Hematopoietic multipotent progenitor cell treated with erythropoietin and hydrocortisone succinate and interleukin-3 and kit ligand, for 4 days (in vitro differentiated cells): ENCODE data around the gene PODXL.
"Not testable (repeated sequence)": the region's sequence is repeated elsewhere in the genome, so short reads cannot be mapped to it uniquely, and the experiment has no call there.

Source experiments
- DNase-seq: peaks from one replicate; pipeline ENCODE4 v3.0.0-alpha.2; 2015

Gene PODXL

GRCh38 chr7:131508754-131509486, 47.5 kb downstream of the PODXL start:
- DNase-seq, result no peak

DNA sequence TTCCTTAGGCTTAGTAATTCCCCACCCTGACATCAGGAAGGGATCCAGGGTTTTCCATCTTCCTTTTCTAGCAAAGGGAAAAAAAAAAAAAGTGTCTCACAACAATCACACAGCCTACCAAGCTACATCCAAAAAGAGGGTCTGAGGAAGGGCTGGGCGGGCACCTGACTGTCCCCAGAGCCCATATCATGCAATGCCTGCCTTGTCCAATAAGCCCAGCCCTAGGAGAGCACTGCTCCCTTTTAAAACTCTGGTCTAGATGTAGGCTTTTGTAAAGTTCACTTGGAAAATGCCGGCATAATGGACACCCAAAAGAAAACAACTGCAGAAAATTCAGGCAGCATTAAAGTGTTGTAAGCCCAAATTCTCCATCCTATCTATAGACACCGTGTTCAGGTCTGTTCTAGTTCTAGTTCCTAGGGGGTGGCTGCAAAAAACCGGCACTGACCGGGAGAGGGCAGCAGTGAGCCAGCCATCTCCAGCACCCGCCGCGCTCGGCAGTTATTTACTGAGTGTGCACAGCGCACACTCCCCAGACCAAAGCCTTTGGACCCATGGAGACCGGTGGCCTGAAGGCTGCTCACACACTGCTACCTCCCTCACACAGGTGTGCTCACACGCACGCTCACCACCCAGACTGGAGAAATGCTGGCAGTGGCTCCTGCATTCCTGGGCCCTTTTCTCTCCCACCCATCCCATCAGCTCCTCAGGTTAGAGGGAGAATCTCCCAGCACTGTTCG, 48.7 kb downstream of the PODXL start:
- DNase-seq, result peak; percentile 86

GRCh38 chr7:131506597-131506996, 49.8 kb downstream of the PODXL start:
- no peak for DNase-seq

DNA sequence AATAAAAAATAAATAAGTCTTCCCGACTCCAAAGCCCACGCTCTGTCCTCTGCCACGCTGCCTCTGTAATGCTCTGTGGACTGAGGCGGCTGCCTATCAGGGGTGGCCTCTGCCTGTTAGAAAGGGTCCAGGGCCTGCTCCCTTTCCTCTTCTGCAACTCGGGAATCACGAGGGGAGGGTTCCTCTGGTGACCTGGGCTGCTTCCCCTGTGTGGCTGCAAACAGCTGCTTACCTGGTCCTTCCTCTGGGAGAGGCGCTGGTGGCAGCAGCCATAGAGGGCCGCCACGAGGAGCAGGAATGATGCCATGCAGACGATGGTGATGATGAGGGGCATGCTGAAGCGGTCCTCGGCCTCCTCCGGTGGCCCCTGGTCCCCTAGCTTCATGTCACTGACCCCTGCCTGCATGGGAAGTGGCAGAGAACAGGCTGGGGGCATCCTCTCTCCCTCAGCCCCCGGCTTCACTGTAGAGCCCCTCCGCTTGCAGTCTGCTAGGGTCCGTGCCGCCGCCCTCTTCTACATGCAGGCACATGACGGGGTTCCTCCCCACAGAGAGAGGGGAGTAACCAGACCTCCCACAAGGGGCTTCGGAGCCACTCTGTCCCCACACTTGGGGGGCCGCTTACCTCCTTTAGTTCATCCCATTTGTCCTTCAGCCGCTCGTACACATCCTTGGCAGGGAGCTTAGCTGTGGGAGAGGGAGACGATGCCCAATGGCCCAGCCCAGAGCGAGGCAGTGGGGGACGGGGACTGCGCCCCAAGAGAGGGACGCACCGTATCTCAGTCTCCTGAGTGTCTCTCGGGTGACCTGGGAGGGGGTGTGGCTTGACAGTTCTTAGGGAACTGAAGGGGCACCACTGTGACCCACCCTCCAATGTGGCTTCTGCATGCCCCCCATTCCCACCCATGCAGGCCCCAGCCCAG, 50.5 kb downstream of the PODXL start:
- DNase-seq, result no peak

DNA sequence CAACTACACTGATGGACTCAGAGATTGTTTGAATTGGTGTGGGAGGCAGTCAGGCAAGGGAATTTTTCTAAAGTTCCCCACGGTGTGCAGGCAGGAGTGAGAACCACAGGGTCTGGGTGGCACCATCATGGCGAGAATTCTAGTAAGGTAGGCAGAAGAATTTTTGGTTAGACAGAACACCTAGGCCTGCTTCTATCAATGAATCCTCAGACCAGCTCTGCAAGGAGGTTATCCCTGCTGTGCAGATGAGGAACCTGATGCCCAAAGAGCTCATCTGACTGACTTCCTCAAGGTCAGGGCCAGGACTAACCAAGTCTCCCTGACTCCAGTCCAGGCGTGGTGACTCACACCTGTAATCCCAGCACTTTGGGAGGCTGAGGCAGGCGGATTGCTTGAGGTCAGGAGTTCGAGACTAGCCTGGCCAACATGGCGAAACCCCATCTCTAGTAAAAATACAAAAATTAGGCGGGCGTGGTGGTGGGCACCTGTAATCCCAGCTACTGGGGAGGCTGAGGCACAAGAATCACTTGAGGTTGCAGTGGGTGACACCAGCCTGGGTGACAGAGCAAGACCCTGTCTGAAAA, 51.3 kb downstream of the PODXL start:
- DNase-seq, result not testable (repeated sequence)

DNA sequence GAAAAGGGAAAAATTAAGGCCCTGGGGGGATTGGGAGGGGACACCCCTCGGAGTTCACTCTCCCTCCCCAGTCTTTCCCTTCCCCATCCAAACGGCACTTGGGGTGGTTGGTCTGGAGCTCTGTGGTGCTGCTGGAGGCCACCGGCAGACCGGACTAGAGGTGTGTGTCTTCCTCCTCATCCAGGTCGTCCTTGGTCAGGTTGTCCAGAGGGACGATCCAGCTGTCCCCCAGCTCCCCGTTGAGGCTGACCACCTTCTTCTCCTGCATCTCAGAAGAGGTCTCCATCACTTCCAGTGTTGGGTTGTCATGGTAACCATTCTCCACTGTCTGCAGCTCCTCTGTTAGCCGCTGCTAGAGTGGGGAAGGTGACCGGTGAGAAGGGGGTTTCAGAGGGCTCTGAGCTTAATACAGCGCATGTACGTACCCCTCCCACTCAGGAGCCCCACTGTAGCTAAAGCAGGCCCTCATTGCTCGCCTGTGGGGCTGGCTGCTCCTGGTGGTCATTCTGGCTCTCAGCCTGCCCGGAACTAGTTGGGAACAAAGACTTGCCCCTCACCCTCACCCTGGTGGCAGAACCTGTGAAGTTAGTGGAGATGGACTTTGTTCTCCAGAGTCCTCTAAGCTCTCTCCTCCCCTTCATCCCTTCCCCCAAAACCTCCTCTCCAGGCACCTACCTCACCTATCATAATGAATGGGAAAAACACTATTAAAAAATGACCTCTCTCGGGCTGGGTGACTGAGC, 52.1 kb downstream of the PODXL start:
- DNase-seq, result no peak

- DNase-seq, result no peak
Observed at GRCh38 chr7:131503639-131504038, 52.8 kb downstream of the PODXL start.

GRCh38 chr7:131502810-131503508, 53.5 kb downstream of the PODXL start:
- peak; percentile 31 for DNase-seq

- no peak for DNase-seq
Observed at GRCh38 chr7:131501930-131502685, 54.3 kb downstream of the PODXL start.

GRCh38 chr7:131501422-131501821, 55.0 kb downstream of the PODXL start:
- DNase-seq, result peak; percentile 72

DNA sequence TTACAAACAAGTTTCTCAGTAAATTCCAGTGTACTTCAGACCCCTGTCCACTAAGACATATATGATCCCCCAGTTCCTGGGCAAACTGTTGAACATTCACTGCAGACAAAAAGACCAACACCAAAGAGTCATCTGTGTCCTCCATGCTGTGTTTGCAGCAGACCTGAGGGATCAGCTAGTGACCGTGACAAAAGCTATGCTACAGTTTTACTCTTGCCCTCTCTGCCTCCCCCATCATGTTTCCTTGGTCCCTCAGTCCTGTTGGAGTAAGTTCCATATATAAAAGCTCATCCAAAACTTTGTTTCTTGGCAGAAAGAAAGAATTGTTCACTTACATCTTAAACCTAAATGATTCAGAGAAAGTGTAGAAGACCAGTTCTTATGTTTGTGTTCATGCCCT, 56.1 kb downstream of the PODXL start:
- DNase-seq, result no peak

- no peak for DNase-seq
Observed at GRCh38 chr7:131499801-131500200, 56.6 kb downstream of the PODXL start.

- no peak for DNase-seq
Observed at GRCh38 chr7:131498237-131498885, 58.1 kb downstream of the PODXL start.

DNA sequence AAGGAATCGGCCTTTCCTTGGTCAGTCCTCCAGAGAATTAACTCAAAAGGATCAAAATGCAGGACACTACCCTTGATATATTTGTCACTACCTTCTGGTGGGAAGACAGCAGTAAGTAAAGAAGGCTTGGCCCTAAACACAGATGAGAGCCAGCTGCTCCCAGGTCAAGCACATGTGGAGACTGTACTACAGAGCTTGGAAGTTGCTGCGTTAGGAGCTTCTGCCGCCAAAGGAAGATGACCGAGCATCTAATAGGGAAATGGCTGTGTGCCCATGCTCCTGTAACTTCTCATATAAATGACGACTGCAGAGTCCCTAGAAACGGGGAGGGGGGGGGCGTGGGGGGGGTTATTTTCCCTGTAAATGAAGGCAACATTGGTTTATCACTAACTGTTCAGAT, 59.0 kb downstream of the PODXL start:
- no peak for DNase-seq

DNA sequence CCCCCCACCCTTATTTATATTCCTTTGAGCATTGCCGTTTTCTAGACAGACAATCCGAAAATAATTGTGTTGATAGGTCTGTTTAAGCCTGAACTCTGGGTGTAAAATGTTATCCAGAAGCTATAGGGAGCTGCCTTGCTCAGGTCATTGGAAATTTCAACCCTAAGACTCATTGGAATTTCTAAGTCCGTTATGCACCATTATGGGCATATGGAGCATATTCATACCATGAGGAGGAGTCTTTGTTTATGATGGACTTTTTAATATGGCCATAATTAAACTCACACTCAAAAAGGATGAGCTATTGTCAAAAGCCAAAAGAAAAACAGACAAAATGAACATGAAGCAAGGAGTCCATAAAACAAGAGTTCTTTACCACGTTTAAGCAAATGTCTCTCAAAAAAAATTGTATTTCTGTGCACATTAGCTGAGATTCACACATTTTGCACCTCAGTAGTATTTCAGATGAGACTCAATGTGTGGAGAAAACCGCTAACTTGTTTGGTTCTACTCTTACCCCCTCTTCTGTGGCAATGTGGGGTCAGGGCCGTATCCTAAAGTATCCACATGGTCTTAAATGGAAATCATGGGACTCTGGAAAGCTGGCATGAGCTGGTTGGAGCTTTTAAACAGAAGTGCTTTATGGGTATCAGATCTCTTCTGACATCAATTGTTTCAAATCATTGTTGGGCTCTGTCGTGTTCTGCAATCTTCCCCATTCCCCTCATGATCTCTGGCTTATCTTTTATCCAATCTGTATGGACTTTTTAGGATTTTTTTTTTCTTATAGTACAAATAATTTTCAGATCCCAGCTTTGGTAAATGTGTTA, 60.5 kb downstream of the PODXL start:
- DNase-seq, result no peak

DNA sequence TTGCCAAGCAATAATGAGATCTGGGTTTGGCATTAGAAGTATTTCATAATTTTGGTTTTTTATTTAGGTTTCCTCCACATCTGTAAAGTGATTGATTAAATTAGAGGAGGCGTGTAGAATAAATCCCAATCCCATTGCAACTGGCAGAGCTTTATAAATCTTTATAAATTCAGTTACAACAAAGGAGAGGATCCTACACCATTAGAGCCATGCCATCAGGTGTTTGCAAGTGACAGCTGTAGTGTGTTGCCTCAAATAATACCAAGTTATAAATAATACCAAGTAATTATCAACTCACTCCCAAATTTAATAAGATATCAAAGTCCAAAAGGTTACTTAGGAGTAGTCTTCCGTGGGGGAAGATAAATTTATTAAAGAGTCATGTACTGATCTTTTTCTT, 62.2 kb downstream of the PODXL start:
- no peak for DNase-seq

DNA sequence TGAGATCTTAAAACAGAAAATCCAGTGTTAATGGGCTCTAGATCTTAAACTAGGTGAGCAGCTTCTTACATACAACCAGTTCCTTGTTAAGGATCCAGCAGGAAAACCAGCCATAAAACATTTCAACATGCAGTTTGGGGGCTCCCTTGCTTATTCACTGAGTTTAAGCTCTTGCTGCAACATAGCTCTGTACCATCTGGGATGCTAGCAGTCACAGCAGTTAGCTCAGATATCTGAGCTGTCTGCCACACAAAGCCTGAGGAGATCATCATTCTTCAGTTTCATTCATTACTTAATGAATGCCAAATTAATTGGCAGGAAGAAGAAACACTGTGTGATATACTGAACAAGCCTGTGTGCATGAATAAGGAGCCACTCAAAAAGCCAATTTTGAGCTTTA, 62.8 kb downstream of the PODXL start:
- no peak for DNase-seq

DNA sequence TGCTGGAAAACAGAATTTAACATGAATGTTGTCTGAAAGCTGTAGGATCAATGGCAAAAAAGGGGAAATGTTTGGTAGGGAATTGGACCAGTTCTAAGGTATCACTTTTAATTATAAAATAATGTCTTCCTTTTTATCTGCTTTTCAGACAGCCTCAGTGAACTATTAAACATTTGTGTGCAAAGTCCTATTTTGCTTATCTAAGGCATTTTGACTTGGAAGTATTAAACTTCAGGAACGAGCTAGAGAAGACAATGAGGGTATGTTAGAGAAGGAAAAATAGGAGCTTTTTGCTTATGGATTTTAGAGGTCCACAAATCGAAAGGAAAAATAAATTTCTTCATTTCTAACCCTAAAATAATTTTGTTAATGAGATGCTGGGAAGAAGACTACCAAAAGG, 63.3 kb downstream of the PODXL start:
- DNase-seq, result no peak

DNA sequence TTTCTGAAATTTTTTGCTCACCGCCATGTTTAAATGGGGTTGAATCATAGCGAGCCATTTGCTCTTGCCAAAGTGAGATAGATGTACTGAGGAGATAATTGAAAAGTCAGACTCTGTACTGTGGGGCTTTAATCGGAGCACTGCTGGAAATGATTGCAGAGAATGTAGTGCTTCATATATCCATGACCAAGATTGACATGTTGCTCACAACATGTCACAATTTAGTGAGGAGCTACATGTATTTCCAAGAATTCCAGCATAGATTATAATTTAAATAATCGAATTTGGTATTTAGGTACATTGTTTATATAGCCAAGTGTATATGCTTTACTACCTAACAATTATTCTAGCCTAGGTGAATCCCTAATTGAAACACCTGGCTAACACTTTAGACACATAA, 66.5 kb downstream of the PODXL start:
- DNase-seq, result no peak
